GM21825 (cell line): ENCODE data around the gene PHF21B.
"Not testable (repeated sequence)": the region's sequence is repeated elsewhere in the genome, so short reads cannot be mapped to it uniquely, and the experiment has no call there.

ENCODE experiments used
- ATAC-seq: cut with Tn5 transposase; IDR thresholded peaks from one replicate; pipeline ENCODE4 v1.9.1; 2021; ENCODE audit warnings: mild to moderate bottlenecking, moderate library complexity; ENCODE audit not compliant: unreplicated experiment

PHF21B gene

GRCh38 chr22:44965171-44965570 is 44.6 kb downstream of the PHF21B start:
- no peak for ATAC-seq

GRCh38 chr22:44964722-44965078 is 45.1 kb downstream of the PHF21B start:
- no peak for ATAC-seq

- ATAC-seq = no peak
Observed at GRCh38 chr22:44963832-44964721, 45.7 kb downstream of the PHF21B start.

DNA sequence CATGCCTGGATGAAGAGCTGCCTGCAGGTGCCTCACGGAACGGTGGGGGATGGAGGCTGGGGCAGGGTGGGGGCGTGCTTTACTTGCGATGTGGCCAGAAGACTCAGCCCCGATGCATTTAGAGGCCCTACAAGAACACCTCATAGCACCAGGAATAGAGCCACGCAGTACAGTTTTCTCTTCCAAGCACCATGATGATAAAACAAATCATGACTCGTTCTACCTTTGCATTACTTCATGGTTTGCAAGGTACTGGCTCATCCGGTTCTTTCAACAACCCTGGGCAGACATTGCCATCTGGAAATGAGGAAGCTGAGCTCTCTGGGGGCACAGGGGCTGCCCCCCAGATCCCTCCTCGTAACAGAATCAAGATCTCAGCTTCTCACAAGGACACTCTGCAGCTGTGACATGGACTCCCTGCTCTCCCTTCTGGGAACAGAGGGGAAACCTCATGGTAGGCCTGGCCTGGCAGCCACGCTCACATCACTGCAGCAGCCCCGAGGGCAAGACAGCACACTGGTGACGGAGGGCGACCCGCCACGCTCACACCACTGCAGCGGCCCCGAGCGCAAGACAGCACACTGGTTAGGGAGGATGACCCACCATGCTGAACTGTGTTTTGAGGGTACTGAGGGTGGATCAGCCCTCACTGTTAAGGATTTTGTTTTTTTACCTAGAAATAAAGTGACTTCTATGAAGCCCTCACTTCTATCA is 46.9 kb downstream of the PHF21B start:
- ATAC-seq = no peak

- not testable (repeated sequence) for ATAC-seq
Observed at GRCh38 chr22:44961682-44962081, 48.1 kb downstream of the PHF21B start.

DNA sequence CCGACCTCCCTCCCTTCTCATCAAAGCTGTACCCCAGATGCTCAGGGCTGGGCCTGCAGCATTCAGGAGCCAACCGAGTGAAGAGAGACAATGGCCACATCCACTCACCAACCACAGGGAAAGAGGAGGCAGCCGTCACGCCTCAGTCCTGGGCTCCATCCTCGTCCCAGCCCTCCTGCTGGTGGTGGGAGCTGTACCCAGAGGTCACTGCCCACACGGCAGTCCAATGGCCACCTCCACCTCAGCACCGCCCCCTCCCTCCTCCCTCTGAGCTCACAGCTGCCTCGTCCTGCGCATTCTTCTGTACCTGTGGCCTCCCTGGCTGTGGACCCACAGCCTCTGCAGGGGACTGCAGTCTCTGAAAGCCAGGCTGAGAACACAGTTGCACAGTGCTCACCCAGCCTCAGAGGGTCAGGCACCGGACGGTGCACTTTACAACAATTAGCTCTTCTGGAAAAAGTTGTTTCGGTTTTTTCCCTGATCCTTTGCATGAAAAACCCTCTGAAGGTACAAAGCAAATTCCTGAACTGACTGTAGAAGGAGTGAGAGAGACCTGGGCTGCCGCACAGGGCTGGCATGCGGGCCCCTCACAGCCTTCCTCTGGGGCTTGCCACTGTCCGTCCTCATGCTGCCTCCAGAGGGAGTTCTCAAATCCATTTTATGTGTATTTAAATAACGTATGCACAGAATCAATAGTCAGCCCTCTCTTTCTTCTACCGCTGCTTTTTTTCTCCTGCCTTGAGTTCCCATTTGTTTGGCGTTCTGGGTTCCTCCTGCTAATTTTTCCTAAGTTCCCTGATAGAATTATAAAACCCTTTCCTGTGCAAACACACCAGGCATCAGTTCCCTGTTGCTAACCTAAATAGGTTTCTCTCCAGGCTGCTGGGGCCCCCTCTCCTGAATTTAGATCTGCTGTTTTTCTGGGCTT is 52.7 kb downstream of the PHF21B start:
- ATAC-seq = no peak

- no peak for ATAC-seq
Observed at GRCh38 chr22:44955102-44955501, 54.7 kb downstream of the PHF21B start.

- no peak for ATAC-seq
Observed at GRCh38 chr22:44954149-44954548, 55.7 kb downstream of the PHF21B start.

DNA sequence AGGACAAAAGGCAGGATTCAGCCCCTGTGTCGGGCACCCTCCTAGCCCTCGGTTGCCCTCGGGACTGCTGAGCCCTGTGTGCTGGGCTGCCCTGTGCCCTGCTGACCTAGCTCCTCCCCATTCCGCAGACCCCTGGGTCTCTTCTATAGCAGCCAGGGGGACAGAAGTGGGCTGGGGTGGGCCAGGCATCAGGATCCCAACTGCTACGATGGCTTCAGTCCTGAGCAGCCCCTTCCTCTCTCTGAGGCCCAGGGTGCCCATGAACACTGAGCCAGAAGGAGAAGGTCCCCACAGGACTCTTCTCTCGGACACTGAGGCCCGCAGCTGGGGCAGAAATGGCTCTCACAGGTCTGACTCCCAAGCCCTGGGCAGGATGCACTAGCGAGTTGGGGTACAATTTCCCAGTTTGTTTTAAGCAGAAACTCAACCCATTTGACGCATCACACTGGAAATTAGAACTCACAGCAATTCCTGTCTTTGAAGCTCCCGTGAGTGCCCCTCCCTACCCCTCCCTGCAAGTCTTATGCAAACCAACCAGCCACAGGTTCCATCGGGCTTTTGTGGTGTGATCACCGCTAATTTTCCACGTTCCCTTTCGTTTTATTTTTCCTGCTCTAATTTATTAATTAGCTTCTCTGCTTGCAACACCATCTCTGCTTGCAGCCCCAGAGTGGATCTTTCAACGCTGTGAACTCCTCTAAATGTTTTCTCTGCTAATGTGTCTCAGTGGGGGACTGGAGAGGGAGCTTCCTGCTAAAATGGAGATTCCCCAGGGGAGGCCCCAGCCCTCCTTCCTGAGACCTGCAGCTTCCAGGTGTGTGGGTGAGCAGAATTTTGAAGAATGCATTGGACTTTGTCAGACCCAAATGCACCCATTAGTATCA is 56.7 kb downstream of the PHF21B start:
- ATAC-seq = no peak

DNA sequence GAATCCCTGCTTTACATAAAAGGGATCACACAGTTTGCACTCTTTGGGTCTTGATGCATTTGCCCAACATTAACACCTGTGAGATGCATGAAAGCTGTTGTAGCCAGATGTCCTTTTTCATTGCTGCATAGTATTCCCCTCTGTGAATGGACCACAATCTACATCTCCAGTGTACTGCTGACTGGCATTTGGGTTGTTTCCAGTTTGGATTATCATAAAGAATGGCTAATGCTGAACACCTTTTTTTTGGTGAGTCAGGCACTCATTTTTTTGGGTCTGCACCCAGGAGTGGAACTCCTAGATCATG is 58.3 kb downstream of the PHF21B start:
- ATAC-seq = no peak

GRCh38 chr22:44950806-44951509 is 58.8 kb downstream of the PHF21B start:
- no peak for ATAC-seq

- no peak for ATAC-seq
Observed at GRCh38 chr22:44947846-44948245, 62.0 kb downstream of the PHF21B start.

DNA sequence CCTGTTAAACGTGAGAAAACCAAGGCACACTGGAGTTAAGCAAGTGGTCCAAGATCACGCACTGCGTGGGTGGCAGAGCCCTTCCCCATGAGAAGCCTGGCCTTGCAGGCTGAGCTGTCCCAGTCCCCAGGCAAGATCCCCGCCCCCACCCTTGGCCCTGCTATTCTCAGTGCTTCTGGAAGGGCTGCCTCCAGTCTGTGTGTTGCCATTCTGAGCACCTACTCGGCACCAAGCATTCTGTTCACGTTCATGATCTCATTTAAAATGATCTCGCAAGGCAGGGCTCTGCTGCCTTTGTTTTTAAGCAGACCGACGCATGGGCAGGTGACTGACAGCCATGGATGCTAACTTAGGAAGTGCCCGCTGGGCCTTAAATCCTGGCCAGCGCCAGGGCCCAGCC is 62.8 kb downstream of the PHF21B start:
- no peak for ATAC-seq

- ATAC-seq = no peak
Observed at GRCh38 chr22:44944883-44945601, 64.8 kb downstream of the PHF21B start.

DNA sequence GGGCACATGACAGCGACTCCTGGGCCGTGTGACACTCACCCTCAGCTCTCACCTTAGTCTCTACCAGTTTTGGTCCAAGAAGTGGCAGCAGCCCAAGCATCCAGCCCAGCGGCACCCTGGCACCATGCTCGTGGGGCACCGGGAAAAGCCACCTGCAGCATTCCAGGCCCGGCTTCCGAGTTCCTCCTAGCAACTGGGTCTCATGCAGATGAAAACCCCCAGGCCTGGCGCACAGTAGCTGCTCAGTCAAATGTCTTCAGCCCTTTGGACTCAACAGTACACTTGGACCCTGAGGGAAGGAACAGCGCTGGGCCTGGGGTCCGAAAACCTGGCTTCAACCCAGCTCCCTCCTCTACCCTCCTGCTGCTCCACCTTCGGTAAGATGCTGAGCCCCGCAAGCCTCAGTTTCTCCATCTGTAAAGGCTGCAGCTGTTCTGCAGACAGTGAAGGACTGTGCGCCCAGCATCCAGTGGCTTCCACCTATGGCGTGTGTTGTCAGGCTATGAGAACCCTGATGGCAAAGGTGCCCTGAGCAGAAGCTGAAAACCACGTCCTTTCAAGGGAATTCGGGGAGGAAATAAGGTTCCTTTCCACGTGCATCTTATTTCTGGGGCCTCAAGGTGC is 66.0 kb downstream of the PHF21B start:
- no peak for ATAC-seq

GRCh38 chr22:44942979-44943700 is 66.7 kb downstream of the PHF21B start:
- no peak for ATAC-seq

DNA sequence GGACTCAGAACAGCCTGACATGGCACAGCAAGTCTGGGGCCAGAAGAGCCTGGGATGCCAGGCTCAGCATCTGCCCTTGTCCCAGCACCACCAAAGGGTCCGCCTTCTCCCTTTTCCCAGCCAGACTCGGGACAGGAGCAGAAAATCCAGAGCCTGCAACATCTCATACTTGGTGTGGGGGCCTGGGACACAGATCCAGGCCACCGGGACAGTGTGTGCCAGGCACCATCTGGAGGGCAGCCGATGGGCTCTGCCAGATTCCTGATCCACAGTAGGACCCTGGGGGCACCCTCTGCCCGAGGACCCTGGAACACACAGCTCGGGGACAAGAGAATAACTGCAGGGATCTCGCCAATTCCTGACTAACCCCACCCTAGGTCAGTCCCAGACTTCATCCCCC is 67.7 kb downstream of the PHF21B start:
- ATAC-seq = no peak

GRCh38 chr22:44941207-44941606 is 68.6 kb downstream of the PHF21B start:
- no peak for ATAC-seq
